Measurements from ENCODE around the gene TERB1.

TERB1 gene

GRCh38 chr16:66714654-66715307, 86.6 kb downstream of the TERB1 start:
- Histone ChIP-seq H3K4me2 (no peak overlapping the region), H3K27ac (no peak overlapping the region)

DNA sequence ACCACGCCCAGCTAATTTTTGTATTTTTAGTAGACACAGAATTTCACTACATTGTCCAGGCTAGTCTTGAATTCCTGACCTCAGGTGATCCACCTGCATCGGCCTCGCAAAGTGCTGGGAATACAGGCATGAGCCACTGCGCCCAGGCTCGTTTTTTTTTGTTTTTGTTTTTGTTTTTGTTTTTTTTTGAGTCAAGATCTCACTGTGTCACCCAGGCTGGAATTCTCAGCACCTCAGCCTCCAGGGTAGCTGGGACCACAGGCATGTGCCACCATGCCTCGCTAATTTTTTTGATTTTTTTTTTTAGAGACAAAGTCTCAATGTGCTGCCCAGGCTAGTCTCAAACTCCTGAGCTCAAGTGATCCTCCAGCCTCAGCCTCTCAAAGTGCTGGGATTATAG, 87.3 kb downstream of the TERB1 start:
- TF ChIP-seq, protein P1, sequence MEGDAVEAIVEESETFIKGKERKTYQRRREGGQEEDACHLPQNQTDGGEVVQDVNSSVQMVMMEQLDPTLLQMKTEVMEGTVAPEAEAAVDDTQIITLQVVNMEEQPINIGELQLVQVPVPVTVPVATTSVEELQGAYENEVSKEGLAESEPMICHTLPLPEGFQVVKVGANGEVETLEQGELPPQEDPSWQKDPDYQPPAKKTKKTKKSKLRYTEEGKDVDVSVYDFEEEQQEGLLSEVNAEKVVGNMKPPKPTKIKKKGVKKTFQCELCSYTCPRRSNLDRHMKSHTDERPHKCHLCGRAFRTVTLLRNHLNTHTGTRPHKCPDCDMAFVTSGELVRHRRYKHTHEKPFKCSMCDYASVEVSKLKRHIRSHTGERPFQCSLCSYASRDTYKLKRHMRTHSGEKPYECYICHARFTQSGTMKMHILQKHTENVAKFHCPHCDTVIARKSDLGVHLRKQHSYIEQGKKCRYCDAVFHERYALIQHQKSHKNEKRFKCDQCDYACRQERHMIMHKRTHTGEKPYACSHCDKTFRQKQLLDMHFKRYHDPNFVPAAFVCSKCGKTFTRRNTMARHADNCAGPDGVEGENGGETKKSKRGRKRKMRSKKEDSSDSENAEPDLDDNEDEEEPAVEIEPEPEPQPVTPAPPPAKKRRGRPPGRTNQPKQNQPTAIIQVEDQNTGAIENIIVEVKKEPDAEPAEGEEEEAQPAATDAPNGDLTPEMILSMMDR (conservative IDR thresholded peaks at IDR 0.05; ENCODE audit: low read depth, low read length) = no peak
- no peak overlapping the region for H3K27ac ChIP-seq
- H3K4me1 ChIP-seq (ENCODE audit: low read depth, poor library complexity, severe bottlenecking) = no peaks in the 10 kb centered on the region
- no peaks in the 10 kb centered on the region for H3K27me3 ChIP-seq (ENCODE audit: insufficient read depth, low read depth)
- no peaks in the 10 kb centered on the region for H4K20me1 ChIP-seq (ENCODE audit: insufficient read depth)
- H3K36me3 ChIP-seq (ENCODE audit: insufficient read depth) = no peaks in the 10 kb centered on the region
- H3K79me2 ChIP-seq (ENCODE audit: insufficient read depth, low read depth) = no peaks in the 10 kb centered on the region
- no peak overlapping the region for H2AFZ ChIP-seq (ENCODE audit: low read depth)
- no peak overlapping the region for H3K4me2 ChIP-seq
- no peak overlapping the region for H3K9ac ChIP-seq
- H3K4me3 ChIP-seq (IDR thresholded peaks at IDR 0.05; ENCODE audit: insufficient read depth, low read depth, low read length) = no peak overlapping the region

More at GRCh38 chr16:66714654-66715307, 86.6 kb downstream of the TERB1 start:
- H2AFZ ChIP-seq (ENCODE audit: low read depth) = no peak overlapping the region
- no peak overlapping the region for H3K4me3 ChIP-seq (IDR thresholded peaks at IDR 0.05; ENCODE audit: insufficient read depth, low read depth, low read length)
- TF ChIP-seq, protein P1 (conservative IDR thresholded peaks at IDR 0.05; ENCODE audit: low read depth, low read length) = no peak
- no peaks in the 10 kb centered on the region for H4K20me1 ChIP-seq (ENCODE audit: insufficient read depth)
- H3K79me2 ChIP-seq (ENCODE audit: insufficient read depth, low read depth) = no peaks in the 10 kb centered on the region
- no peaks in the 10 kb centered on the region for H3K27me3 ChIP-seq (ENCODE audit: insufficient read depth, low read depth)
- H3K9ac ChIP-seq = no peak overlapping the region
- no peaks in the 10 kb centered on the region for H3K4me1 ChIP-seq (ENCODE audit: low read depth, poor library complexity, severe bottlenecking)
- H3K36me3 ChIP-seq (ENCODE audit: insufficient read depth) = no peaks in the 10 kb centered on the region

DNA sequence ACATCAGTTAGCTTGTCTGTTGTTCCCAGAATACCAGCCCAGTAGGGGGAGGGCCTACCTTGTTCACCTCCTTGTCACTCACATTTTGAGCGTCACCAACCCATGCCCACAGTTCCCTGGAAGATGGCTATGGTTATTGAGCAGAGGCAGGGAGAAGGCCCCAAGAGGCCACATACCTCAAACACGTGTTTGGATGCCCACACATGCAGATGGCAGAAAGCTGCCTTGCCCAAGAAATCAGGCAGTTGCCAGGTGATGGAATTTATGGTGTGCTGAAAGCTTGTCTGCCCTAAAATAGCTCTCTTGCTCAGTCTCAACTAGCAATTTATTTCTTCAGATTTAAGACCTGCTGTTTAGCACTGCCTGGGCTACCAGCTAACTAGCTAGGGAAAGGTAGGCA, 88.3 kb downstream of the TERB1 start:
- H3K9ac ChIP-seq = no peak overlapping the region
- TF ChIP-seq, protein P1 (conservative IDR thresholded peaks at IDR 0.05; ENCODE audit: low read depth, low read length) = no peak
- H2AFZ ChIP-seq (ENCODE audit: low read depth) = no peak overlapping the region
- no peaks in the 10 kb centered on the region for H4K20me1 ChIP-seq (ENCODE audit: insufficient read depth)
- no peaks in the 10 kb centered on the region for H3K4me1 ChIP-seq (ENCODE audit: low read depth, poor library complexity, severe bottlenecking)
- no peak overlapping the region for H3K4me3 ChIP-seq (IDR thresholded peaks at IDR 0.05; ENCODE audit: insufficient read depth, low read depth, low read length)
- H3K36me3 ChIP-seq (ENCODE audit: insufficient read depth) = no peaks in the 10 kb centered on the region
- H3K27me3 ChIP-seq (ENCODE audit: insufficient read depth, low read depth) = no peaks in the 10 kb centered on the region
- H3K27ac ChIP-seq = no peak overlapping the region
- H3K4me2 ChIP-seq = no peak overlapping the region
- no peaks in the 10 kb centered on the region for H3K79me2 ChIP-seq (ENCODE audit: insufficient read depth, low read depth)

- H3K79me2 ChIP-seq (ENCODE audit: insufficient read depth, low read depth) = no peaks in the 10 kb centered on the region
- no peaks in the 10 kb centered on the region for H3K27me3 ChIP-seq (ENCODE audit: insufficient read depth, low read depth)
- no peak overlapping the region for H3K4me2 ChIP-seq
- H4K20me1 ChIP-seq (ENCODE audit: insufficient read depth) = no peaks in the 10 kb centered on the region
- H3K36me3 ChIP-seq (ENCODE audit: insufficient read depth) = no peaks in the 10 kb centered on the region
- no peak overlapping the region for H3K9ac ChIP-seq
- H3K27ac ChIP-seq = no peak overlapping the region
- no peaks in the 10 kb centered on the region for H3K4me1 ChIP-seq (ENCODE audit: low read depth, poor library complexity, severe bottlenecking)
- TF ChIP-seq, protein P1 (conservative IDR thresholded peaks at IDR 0.05; ENCODE audit: low read depth, low read length) = no peak
- no peak overlapping the region for H2AFZ ChIP-seq (ENCODE audit: low read depth)
- H3K4me3 ChIP-seq (IDR thresholded peaks at IDR 0.05; ENCODE audit: insufficient read depth, low read depth, low read length) = no peak overlapping the region
Observed at GRCh38 chr16:66712512-66712911, 88.9 kb downstream of the TERB1 start.

Measured in KMS-11 (cell line).